Measurements from ENCODE around the gene PTPRA. TPM values are rescaled to one million over a fixed set of nuclear protein-coding genes. Genes with fewer than 3 reads are reported as not detected.

Gene PTPRA
- total and polyA plus RNA-seq, 10 of the 15 experiments (the other 5 are each of a cell fraction or from before 2014, with no cell fraction given): 3.9 to 62.1 (median 34.6) TPM

- Histone ChIP-seq H3K9me3 (replicated peaks; ENCODE audit: control insufficient read depth, insufficient read depth, low read length) (no peaks in the 10 kb centered on the region), H3K36me3 (ENCODE audit: control insufficient read depth in 2 of 2, insufficient read depth in 2 of 2, low read length in 1 of 2) (peaks cover 4 to 6% of the 10 kb centered on the region in 2 experiments; a peak in 1 of 4 replicates), H3K4me1 (ENCODE audit: control insufficient read depth, insufficient read depth, low read length) (no peaks in the 10 kb centered on the region), H3K79me2 (ENCODE audit: control insufficient read depth, insufficient read depth, low read length) (peaks cover 9% of the 10 kb centered on the region), H2AFZ (ENCODE audit: control insufficient read depth, low read depth, low read length) (no peak overlapping the region), H4K20me1 (ENCODE audit: control insufficient read depth, insufficient read depth) (no peaks in the 10 kb centered on the region), H3K4me2 (ENCODE audit: control insufficient read depth, insufficient read depth) (no peak overlapping the region), H3K27me3 (replicated peaks in 1 of 2; ENCODE audit: control insufficient read depth in 2 of 2, insufficient read depth in 2 of 2, low read length in 1 of 2) (no peaks in the 10 kb centered on the region), H3K9ac (ENCODE audit: control insufficient read depth, insufficient read depth, low read length) (no peak overlapping the region), H3K27ac (ENCODE audit: control insufficient read depth, insufficient read depth) (no peak overlapping the region), H3K4me3 (no peak overlapping the region)
- no peak for DNase-seq (ENCODE audit: low read depth, low spot score)
- ChIA-PET POLR2A (no interaction called here), RAD21 (ENCODE audit: unreplicated experiment) (interaction anchor here (1.0 kb wide), 1 partner anchor 265 kb away, joined by 5 read pairs; no protein-coding TSS in a partner anchor), SMC1A (ENCODE audit: uncharacterized antibody, unreplicated experiment) (no interaction called here), CTCF (interaction anchor here (0.7 to 5.5 kb wide), 3 partner anchors 84 to 264 kb away, joined by 3 to 44 read pairs (median 3); no protein-coding TSS in a partner anchor)
- peak; percentile 32; the same call in 1 of the 3 replicates for ATAC-seq
- TF ChIP-seq, protein P1, sequence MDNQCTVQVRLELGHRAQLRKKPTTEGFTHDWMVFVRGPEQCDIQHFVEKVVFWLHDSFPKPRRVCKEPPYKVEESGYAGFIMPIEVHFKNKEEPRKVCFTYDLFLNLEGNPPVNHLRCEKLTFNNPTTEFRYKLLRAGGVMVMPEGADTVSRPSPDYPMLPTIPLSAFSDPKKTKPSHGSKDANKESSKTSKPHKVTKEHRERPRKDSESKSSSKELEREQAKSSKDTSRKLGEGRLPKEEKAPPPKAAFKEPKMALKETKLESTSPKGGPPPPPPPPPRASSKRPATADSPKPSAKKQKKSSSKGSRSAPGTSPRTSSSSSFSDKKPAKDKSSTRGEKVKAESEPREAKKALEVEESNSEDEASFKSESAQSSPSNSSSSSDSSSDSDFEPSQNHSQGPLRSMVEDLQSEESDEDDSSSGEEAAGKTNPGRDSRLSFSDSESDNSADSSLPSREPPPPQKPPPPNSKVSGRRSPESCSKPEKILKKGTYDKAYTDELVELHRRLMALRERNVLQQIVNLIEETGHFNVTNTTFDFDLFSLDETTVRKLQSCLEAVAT (IDR thresholded peaks at IDR 0.05): no peak
- TF ChIP-seq ATF2 (IDR thresholded peaks at IDR 0.05; ENCODE audit: low read length): no peak
- 65% methylated on average over 7 of the region's 7 CpGs for WGBS (ENCODE audit: insufficient coverage, insufficient replicate concordance, low lambda C conversion rate, missing lambda C conversion rate)
- BruUV-seq (replicated peaks): no TSS peak
- intact Hi-C loops (cut with micrococcal nuclease; ENCODE audit: unreplicated experiment) (loop anchor here (5.0 kb wide), 1 partner anchor 266 kb away; no protein-coding TSS in a partner anchor), in situ Hi-C loops (cut with MboI) (loop anchor here (5.0 kb wide), 1 partner anchor 261 kb away; no protein-coding TSS in a partner anchor)
- no peak for FAIRE-seq
These were observed 178.2 kb downstream of the PTPRA start for GRCh38 chr20:3051385-3052019.

- H3K4me1 ChIP-seq (ENCODE audit: control insufficient read depth, insufficient read depth, low read length): no peaks in the 10 kb centered on the region
- CTCF ChIA-PET: no interaction called here
- no peak overlapping the region for H3K27ac ChIP-seq (ENCODE audit: control insufficient read depth, insufficient read depth)
- in situ Hi-C loops (cut with MboI) (no loop called here), intact Hi-C loops (cut with micrococcal nuclease; ENCODE audit: unreplicated experiment) (no loop called here)
- RAD21 ChIA-PET (ENCODE audit: unreplicated experiment): no interaction called here
- no peak for DNase-seq (ENCODE audit: low read depth, low spot score)
- SMC1A ChIA-PET (ENCODE audit: uncharacterized antibody, unreplicated experiment): no interaction called here
- POLR2A ChIA-PET: no interaction called here
- H2AFZ ChIP-seq (ENCODE audit: control insufficient read depth, low read depth, low read length): no peak overlapping the region
- H3K79me2 ChIP-seq (ENCODE audit: control insufficient read depth, insufficient read depth, low read length): no peaks in the 10 kb centered on the region
- ATAC-seq: no peak
- FAIRE-seq: no peak
- H4K20me1 ChIP-seq (ENCODE audit: control insufficient read depth, insufficient read depth): no peaks in the 10 kb centered on the region
- WGBS (ENCODE audit: insufficient coverage, insufficient replicate concordance, low lambda C conversion rate, missing lambda C conversion rate): 27% methylated on average over 3 of the region's 3 CpGs
- no peak overlapping the region for H3K4me2 ChIP-seq (ENCODE audit: control insufficient read depth, insufficient read depth)
- no peak overlapping the region for H3K9ac ChIP-seq (ENCODE audit: control insufficient read depth, insufficient read depth, low read length)
- no TSS peak for BruUV-seq (replicated peaks)
- H3K27me3 ChIP-seq (replicated peaks in 1 of 2; ENCODE audit: control insufficient read depth in 2 of 2, insufficient read depth in 2 of 2, low read length in 1 of 2): no peaks in the 10 kb centered on the region
- H3K36me3 ChIP-seq (ENCODE audit: control insufficient read depth in 2 of 2, insufficient read depth in 2 of 2, low read length in 1 of 2): no peaks in the 10 kb centered on the region
- H3K4me3 ChIP-seq: no peak overlapping the region
- no peaks in the 10 kb centered on the region for H3K9me3 ChIP-seq (replicated peaks; ENCODE audit: control insufficient read depth, insufficient read depth, low read length)
- TF ChIP-seq ZNF592 (IDR thresholded peaks at IDR 0.05) (no peak), RFX5 (IDR thresholded peaks at IDR 0.05; ENCODE audit: low read depth, low read length) (no peak), EZH2 (IDR thresholded peaks at IDR 0.05; ENCODE audit: borderline replicate concordance, control insufficient read depth, low read depth, low read length) (no peak), IRF3 (IDR thresholded peaks at IDR 0.05) (no peak), NFXL1 (IDR thresholded peaks at IDR 0.05; ENCODE audit: borderline replicate concordance) (no peak), PAX8 (IDR thresholded peaks at IDR 0.05) (no peak)
These were observed 186.2 kb downstream of the PTPRA start for GRCh38 chr20:3059489-3059888.
